Measurements from ENCODE around the gene JARID2.

- no peak for TF ChIP-seq EZH2 (IDR thresholded peaks at IDR 0.05; ENCODE audit: borderline replicate concordance, low read length)
- no peak for TF ChIP-seq CTCF (IDR thresholded peaks at IDR 0.05; ENCODE audit: low read length)
Measured at GRCh38 chr6:15269619-15270018, 23.8 kb downstream of the JARID2 start.

Measured in OCI-LY1 (cell line).